Stimulated activated CD8-positive, alpha-beta memory T cell treated with anti-CD3 and anti-CD28 coated beads, Interleukin-7, amount 100 ng/mL, for 24 hours (primary cell): Measurements from ENCODE around the gene C19orf81.

ENCODE experiments used
- DNase-seq: peaks from one replicate; pipeline ENCODE4 v3.0.0-alpha.2; 2020; ENCODE audit warnings: low read depth

C19orf81 gene

DNA sequence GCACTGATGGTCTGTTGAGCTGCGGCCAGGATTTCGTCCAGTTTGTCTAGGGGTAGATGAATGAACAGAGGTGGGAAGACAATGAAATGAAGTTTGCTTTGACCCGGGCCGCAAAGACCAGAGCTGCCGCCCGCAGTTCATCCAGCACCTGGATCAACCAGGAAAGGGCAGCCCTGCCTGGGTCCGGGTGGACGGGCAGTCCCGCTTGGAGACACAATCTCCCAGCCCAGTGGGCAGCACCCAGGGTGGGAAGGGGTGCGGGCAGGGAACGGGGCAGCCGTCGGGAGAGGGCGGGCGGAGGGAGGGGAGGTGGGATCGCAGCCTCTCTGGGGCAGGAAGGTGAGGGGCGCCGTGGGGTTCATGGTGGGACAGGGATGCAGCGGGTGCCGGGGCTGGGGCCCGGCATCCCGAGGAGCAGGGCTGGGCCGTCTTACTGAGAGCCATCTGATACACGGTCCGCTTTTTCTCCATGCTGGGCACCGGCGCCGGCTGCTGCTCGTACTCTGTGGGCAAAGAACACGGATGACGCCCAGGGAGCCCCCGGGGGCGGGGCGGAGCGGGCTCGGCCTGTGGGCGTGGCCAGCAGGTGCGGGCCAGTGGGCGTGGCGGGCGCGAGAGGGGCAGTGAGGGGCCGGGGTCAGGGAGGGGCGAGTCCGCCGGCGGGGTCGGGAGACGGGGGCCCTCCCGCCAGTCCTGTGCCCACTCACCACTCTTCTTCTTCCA lies 37.2 kb downstream of the C19orf81 start:
- DNase-seq, result no peak

DNA sequence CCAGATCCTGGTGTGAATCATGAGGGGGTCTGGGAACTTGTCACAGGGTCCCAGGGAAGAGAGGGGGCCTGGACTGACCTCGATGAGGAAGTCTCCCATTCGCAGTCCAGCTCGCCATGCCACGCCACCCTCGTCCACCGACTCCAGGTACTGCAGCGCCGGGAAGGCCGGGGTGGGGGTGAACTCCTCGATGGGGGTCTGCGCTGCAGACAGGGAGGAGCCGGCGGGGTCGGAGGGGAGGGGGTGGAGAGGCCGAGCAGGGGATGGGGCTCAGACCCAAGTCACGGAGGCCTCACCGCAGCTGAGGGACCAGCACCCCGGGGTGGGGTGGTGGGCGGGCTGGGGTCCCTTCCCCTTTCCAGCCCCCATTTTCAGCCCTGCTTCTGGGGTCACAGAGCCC lies 39.5 kb downstream of the C19orf81 start:
- DNase-seq, result no peak

DNA sequence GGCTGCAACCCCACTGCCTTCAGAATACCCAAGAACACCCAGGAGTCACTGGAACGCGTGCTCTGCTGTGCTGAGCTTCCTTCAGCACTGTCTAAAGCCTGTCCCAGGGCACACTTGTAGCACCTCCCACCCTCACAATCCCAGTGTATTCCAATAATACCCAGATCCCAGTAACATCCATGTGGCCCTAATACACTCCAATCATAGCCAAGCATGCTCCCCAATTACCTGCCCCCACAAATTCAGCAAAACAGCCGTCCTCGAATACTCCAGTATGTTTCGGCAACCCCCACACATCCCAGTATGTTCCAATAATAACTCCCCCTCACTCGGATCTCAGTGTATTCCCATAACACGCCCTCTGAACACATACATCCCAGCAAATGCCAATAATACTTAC lies 41.2 kb downstream of the C19orf81 start:
- no peak for DNase-seq

DNA sequence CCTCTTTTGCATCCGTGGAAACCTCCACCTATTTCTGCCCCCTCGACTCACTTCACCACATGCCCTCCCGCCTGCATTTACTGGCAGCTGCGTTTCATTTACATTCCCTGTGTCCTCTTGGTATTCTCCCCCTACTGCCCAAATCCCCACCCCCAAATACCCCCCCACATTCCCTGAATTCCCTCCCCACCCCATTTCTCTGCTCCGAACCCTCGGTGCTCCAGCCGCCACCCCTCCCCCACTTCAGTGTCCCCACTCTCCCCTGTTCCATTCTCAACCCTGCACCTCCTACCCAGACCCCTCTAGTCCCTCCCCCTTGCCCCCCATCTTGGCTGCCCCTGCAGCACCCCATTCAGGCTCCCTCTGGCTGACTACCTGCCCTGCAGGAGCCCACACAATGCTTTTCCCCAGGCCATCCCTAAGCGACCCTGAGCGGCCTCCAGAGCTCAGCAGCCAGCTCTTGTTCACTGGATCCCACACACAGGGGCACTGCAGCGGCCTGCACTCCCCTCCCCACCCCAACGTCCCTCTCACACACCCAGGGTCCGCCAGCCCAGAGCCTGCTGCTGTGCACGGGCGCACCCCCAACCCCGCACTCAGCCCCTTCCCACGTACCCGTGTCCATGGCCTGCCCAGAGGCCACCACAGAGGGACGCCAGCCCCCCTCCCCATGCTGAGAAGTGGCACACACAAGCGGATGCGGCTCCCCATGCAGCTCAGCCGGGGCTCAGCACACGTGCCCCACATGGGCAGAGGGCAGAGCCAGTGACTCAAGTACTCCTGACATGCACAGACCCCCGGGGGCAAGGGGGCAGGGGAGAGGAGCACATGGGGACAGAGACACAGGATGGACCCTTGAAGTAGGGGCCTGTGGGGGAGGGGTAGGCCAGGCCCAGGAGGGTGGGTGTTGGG lies 44.1 kb downstream of the C19orf81 start:
- no peak for DNase-seq

DNA sequence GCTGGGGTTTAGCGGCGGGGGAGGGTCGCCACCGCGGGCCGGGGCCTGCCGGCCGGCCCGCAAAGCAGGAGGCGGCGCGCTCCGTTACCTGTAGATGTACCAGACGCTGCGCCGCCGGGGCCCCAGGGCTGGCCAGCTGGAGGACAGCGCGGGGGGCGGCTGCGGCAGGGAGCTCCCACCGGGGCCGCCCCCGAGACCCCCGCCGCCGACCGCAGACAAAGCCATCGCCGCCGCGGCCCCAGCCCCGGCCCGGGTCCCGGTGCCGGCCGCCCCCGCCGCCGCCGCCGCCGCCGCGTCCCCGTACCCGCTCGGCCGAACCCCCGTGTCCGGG lies 45.5 kb downstream of the C19orf81 start:
- DNase-seq, result no peak

DNA sequence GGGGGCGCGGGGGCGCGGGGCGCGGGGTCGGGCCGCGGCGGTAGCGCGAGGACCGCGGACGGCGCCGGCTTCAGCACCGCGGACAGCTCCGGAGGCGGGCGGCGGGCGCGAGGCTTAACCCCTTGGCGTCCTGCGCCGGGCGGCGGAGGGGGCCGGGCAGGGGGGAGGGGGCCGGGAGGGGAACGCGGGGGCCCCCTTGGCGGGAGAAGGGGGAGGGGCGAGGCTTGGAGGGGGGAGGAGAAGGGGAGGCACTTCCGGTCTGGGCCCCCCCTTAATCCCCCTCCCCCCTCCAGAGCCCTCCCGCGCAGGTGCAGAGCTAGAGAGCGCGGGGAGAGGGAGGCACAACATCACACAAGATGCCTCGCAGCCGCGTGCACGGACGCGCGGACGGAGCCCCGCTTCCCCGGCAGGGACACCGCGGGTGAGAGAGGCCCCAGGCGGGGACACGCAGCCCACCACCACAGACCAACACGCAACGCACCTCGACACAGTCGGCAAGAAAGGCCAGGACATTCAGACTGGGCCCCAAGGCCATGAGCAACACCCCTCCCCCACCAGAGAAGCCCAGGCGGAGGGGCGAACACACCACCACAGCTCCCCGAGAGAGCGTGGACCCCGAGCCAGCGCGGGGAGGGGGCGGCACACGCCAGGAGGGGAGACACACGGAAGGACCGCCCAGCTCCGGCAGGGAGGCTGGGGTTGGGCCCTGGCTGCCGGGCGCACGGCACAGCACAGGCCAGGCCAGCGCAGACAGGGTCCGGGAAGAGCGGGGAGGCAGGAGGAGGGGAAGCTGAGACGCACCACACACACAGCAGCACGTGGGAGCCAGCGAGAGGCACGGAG lies 46.2 kb downstream of the C19orf81 start:
- DNase-seq, result no peak

DNA sequence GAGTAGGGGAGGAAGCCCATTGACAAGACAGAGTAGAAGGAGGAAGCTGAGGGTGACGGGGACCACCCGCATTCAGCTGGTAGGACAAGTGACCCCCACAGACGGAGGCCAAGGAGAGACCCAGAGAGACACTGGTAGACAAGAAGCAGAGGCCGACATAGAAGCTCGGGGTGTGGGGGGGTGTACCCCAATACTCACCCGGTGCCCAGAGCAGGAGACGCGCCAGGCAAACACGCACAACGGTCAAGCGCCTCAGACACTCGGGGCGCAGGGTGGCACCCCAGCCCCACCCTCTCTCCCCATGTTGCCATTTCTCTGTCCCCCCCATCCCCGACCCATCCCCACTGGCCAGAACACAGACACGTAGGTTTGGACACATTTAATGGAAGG lies 46.8 kb downstream of the C19orf81 start:
- DNase-seq, result no peak

DNA sequence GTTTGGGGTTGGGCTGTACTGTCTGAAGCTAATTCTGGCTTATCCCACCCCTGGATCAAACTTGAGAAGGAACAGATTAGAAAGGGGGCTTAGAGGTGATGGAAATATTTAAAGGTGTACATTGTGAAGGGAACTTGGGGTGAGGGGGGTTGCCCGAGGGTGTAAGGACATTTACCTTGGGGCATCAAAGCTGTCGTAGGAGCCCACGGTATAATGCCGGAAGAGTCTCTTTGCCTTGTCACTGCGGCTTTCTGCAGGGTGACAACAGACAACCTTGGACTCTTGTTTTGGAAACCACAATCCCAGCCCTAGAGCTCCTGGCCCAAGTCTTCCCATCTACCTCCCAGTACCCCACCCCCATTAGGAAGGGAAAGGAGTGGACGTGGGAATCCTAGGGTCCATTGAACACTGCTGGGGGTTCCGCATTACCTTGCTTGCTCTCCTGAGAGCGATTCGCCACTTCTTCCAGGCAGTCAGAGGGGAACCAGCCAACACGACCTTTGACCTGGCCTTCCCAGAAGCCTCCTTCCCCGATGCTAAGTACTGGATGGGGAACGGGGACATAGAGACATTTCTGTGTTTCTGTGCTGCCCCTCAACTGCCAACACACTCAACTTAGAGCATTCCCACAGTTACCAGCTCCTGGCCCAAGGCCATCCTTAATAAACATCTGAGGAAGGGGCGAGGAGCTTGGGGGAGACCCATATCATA lies 48.3 kb downstream of the C19orf81 start:
- no peak for DNase-seq

DNA sequence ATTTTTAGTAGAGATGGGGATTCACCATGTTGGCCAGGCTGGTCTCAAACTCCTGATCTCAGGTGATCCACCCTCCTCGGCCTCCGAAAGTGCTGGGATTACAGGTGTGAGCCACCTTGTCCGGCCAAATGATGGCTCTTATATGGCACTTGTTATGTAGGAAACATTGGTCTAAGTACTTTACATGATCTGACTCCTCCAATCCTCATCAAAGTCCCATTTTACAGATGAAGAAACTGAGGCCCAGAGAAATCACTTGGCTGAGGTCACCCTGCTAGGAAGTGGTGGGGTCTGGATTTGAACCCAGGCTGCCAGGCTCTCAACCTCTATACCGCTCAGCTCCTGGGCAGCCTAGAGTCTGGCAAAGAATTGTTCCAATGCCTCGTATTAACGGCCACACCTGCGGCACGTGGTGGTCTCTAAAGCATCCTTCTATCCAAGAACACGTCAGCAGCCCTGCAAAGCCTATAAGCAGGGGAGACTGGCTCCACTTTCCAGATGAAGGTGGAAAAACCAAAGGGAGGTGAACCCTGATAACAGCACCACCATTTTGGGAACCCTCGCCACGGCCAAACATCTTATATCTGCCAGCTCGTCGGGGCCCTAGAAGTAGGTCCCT lies 52.2 kb downstream of the C19orf81 start:
- no peak for DNase-seq

DNA sequence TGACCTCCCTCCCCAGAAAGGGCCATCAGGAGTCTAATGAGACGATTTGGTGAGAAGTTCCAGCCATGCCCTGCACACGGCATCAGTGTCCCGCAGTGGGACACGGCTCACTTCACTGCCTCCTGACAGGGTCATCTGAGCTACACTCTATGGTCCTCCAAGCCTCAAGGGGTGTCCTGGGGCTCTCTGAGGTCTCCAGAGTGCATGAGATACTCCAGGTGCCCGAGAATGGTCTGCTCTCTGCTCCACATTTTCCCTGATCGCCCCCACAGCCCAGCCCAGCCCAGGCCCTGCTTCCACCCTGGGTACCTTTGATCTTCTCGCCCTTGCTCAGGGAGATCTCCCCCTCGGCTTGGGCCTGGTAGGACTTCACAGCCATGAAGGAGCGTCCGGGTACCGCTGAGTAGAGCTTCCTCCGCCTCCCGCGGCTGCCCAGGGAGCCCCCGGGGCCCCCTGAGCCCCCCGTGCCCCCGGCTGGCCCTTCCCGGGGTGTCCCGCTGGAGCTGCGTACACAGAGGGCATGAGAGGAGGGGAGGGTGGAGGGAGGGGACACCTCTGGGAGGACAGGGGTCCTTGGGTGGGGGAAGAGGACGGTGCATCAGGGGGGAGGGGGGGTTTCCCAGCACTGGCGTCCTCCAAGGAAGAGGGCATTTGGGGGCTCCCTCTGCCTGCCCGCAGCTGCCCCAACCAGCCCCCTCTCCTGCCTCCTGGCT lies 53.1 kb downstream of the C19orf81 start:
- no peak for DNase-seq

DNA sequence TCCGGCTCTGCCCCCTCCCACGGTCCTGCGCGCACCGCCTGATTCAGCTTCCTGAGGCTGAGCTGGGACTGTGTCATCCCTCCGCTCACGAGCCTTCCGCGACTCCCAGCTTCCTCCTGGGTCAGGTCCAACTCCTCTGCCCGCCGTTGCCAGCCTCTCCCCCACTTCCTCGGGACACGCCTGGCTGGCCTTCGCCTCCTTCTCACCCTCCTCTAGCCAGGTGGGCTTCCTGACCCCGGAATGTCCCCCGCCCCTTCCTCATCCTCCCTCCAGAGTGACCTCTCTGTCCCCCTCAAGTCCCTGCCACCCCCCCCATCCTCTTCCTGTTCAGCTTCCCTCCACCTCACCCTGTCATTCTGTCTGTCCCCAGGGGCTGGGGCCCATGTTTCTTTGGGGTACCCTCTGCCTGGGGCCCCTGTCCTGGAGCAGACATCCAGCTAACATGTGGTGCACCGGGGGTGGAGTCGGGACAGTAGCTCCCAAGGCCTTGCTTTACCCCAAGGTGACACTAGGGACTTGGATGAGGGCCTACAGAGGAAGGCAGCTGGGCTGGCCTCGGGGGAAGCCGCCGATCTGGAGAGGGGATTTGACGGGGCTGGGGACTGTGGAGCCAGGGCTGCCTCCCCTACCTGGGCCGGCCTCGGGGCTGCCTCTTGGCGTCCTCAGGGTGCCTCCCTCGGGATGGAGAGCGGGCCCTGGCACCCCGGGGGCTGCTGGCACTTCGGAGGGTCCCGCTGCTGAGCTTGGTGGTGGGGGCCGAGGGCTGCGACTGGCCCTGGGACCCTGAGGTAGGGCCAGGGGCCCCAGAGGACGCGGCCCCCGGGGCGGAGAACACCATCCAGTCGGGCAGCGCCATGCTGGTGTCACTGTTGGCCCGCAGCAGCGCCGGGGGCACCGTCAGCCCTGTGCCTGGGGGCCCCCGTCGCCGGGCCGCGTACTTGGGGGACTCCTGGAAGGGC lies 53.9 kb downstream of the C19orf81 start:
- no peak for DNase-seq

DNA sequence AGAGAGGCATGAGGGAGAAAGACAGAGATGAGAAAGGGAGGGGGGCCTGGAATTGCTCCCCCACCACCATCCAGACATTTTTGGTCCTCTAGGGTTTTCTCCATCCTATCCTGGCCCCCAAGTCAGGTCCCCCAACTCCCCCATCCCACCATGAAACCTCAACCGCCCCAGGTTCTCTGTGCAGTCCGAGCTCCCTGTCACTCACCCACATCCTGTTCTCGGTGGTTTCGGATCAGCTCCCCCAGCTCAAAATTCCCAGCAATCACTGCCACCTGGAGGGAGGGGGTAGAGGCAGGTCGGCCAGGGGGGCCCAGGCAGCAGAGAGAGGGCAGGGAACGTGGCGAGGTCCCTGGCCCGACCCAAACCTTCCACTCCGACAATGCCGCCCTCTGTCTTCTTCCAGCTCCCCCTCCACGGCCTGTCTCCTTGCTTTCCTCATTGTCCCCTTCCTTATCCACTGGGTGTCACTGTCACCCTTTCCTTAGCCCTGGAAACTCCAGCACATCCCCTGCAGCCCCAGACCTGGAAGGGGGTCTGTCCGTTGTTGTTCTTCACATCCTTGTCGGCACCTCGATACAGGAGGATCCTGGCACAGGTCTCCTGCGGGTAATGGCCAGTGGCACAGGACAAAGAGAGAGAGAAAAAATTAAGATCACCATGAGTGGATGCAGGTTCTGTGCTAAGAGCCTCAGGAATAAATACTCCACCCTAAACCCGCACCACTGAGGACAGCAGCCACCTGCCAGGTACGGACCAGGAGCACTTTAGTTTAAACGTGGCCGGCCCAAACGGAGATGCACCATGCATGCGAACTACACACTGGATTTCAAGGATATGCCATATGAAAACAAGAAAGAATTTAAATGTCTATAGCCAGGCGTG lies 54.9 kb downstream of the C19orf81 start:
- no peak for DNase-seq

DNA sequence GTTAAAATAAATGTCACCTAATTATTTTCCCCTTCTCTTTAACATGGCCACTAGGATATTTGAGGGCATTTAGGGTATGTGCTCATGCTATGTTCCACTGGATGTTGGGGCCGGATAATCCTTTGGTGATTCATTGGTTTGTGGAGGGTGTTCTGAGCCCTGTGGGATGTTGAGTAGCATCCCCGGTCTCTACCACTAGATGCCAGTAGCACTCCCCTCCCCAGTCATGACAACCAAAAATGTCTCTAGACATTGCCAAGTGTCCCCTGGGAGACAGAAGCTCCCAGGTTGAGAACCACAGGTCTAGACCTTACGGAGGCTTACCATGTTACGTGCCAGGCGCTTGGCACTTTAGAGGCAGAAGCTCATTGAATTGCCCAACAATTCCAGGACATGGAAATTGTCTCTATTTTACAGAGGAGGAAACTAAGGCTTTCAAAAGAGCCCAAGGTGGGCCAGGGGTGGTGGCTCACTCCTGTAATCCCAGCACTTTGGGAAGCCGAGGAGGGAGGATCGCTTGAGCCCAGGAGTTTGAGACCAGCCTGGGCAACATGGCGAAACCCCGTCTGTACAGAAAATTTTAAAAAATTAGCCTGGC lies 56.3 kb downstream of the C19orf81 start:
- DNase-seq, result no peak

DNA sequence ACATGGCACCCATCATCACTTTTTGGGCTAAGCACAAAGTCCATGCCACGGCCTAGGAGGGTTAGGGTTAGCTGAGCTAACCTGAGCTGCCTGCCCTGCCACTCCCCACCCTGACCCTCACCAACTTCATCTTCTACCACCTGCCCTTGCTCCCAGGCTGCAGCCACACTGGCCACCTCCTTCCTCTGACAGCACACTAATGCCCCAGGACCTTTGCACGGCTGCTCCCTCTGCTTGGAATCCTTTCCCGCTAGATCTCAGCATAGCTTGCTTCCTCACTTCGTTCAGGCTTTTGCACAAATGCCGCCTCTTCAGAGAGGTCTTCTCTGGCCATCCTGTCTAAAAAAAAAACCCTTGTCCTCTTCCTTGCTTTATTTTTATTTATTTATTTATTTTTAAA lies 57.1 kb downstream of the C19orf81 start:
- DNase-seq, result no peak

DNA sequence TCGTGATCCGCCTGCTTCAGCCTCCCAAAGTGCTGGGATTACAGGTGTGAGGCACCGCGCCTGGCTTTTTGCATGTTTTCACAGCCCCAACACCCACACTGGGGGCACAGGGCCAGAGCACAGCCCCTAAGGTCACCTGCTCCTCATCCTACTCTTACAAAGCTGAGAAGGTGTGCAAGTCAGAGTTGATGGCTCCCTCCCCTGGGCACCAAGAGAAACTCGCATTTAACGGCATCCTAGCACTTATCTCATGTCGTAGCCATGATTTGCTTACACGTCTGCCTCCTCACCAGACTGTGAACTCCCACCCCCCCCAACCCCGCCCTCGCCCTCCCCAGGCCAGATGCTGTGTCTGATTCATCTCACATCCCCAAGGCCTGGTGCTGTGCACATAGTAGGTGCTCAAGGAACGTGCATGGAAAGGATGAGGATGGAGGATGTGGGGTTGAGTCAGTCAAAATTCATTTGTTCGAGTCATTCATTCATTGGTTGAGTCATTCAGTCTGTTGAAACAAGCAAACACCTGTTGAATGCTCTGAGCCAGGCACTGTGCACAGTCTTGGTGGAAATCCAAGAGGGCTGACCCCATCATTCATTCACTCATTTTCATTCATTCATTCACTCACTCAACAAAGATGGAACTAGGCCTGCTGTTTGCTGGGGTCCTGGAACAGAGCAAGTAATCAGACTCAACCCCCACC lies 59.1 kb downstream of the C19orf81 start:
- no peak for DNase-seq
